SK-N-MC (cell line): ENCODE results near the gene EVI5L.

Experiments
- DNase-seq: peaks from one replicate; pipeline ENCODE4 v3.0.0-alpha.2; 2011; ENCODE audit warnings: low read depth, low spot score
- H3K27ac ChIP-seq: fragments of 200-600 bp; sonication (generic); 2 replicates; pipeline ENCODE4 v1.5.1; 2016; ENCODE audit warnings: mixed run types
- H3K36me3 ChIP-seq: fragments of 200-600 bp; sonication (generic); 2 replicates; pipeline ENCODE4 v1.6.1; 2017; ENCODE audit warnings: antibody characterized with exemption, low read length, mixed read lengths; ENCODE audit not compliant: insufficient read depth
- H3K4me3 ChIP-seq: fragments of 200-600 bp; sonication (generic); 2 replicates; pipeline ENCODE4 v1.5.1; 2016
- H3K9ac ChIP-seq: fragments of 200-600 bp; sonication (generic); 2 replicates; pipeline ENCODE4 v1.8.0; 2017; ENCODE audit warnings: mixed run types, mixed read lengths; ENCODE audit not compliant: insufficient read length
- H3K9me3 ChIP-seq: fragments of 200-600 bp; sonication (generic); 2 replicates; pipeline ENCODE4 v1.6.1; 2017; ENCODE audit warnings: low read depth, mild to moderate bottlenecking, antibody characterized with exemption, low read length, moderate library complexity, mixed read lengths
- EZH2 ChIP-seq: fragments of 200-600 bp; sonication (generic); IDR thresholded peaks from one replicate; pipeline ENCODE4 v1.6.1; 2017; ENCODE audit warnings: antibody characterized with exemption
- FOXP2 ChIP-seq: optimal IDR thresholded peaks from 2 replicates; pipeline ENCODE3; 2011; ENCODE audit warnings: mild to moderate bottlenecking, moderate library complexity; ENCODE audit not compliant: insufficient read depth; ENCODE audit errors: extremely low read length, control extremely low read depth
- POLR2AphosphoS5 ChIP-seq: IDR thresholded peaks from 2 replicates; pipeline ENCODE4 v1.6.1; 2012; ENCODE audit warnings: mild to moderate bottlenecking, low read depth, low read length, borderline replicate concordance

Gene EVI5L

GRCh38 chr19:7911508-7912143, 81.6 kb downstream of the EVI5L start:
- no peak for TF ChIP-seq POLR2AphosphoS5
- TF ChIP-seq FOXP2: no peak
- no peak for TF ChIP-seq EZH2
- peaks cover 22% of the 10 kb centered on the region; the same call in 1 of the 2 replicates for H3K36me3 ChIP-seq
- no peak for DNase-seq
- no peak overlapping the region for H3K27ac ChIP-seq
- no peak overlapping the region for H3K4me3 ChIP-seq
- H3K9ac ChIP-seq: no peak overlapping the region
- H3K9me3 ChIP-seq: no peaks in the 10 kb centered on the region

DNA sequence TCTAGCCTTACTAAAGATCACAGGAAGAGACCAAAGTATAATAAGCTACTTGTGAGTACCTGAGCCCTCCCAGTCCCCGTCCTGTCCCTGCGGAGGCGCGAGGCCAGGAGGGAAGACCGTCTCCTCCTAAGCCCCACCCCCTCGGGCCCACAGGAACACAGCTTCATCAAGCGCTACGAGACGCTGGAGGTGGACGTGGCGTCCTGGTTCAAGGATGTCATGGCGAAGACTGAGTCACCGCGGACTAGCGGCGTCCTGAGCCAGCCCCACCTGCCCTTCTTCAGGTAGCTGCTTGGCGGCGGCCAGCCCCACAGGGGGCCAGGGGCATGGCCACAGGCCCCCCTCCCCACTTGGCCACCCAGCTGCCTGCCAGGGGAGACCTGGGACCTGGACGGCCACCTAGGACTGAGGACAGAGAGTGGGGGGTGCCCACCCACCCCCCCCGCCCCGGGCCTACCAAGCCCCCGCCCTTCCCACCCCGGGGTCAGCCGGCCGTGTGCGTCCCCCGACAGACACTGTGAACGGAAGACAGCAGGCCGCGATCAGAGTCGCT, 82.2 kb downstream of the EVI5L start:
- no peak for DNase-seq
- TF ChIP-seq POLR2AphosphoS5 (no peak), EZH2 (no peak), FOXP2 (no peak)
- peaks cover 22% of the 10 kb centered on the region; the same call in 1 of the 2 replicates for H3K36me3 ChIP-seq

DNA sequence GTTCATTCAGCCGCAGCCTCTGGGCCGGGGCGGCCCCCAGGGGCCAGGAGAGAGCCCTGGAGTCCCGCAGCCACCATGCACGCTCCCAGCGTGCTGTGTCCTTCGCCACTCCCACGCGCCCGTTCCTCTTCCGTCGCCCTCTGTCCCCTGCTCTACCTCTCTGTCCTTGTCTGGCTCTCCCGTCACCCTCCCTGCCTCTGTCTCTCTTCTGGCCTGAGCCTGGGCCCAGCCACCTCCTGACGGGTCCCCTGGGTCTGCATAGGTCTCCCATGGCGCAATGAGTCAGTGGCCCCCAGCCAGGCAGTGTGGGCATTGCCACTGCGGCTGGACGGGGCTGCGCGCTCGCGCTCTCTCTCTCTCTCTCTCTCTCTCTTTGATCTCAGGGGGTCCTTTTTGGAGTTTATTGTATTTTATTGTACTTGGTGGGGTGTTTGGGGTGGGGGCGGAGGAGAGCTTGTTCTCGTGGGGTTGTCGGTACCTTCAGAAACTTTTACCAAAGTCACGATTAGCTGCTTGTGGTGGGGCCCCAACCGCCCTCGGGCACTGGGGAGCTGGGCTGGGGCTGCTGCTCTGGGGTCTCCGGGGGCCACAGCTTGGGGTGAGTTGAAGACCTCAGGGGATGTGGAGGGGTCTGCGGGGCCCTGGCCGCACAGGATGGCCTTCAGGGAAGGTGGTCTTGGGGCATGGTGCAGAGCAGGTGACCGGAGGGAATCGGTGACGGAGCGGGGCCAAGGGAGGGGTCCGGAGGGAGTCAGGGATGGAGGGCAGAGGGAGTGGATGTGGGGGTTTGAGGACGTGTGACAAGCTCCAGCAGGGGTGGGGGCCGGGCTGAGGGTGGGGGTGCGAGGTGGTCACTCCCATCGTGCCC, 82.9 kb downstream of the EVI5L start:
- H3K36me3 ChIP-seq: peaks cover 22% of the 10 kb centered on the region; the same call in 1 of the 2 replicates
- no peak for TF ChIP-seq POLR2AphosphoS5
- TF ChIP-seq EZH2: no peak
- TF ChIP-seq FOXP2: no peak
- H3K9me3 ChIP-seq: no peaks in the 10 kb centered on the region
- no peak overlapping the region for H3K9ac ChIP-seq
- no peak overlapping the region for H3K27ac ChIP-seq
- no peak for DNase-seq
- no peak overlapping the region for H3K4me3 ChIP-seq

More for the DNA sequence above, 82.2 kb downstream of the EVI5L start:
- Histone ChIP-seq H3K27ac (no peak overlapping the region), H3K9ac (no peak overlapping the region), H3K4me3 (no peak overlapping the region), H3K9me3 (no peaks in the 10 kb centered on the region)

GRCh38 chr19:7913652-7914051, 83.6 kb downstream of the EVI5L start:
- Histone ChIP-seq H3K9ac (no peak overlapping the region), H3K27ac (no peak overlapping the region), H3K9me3 (no peaks in the 10 kb centered on the region), H3K4me3 (no peak overlapping the region), H3K36me3 (peaks cover 22% of the 10 kb centered on the region; the same call in 1 of the 2 replicates)
- no peak for DNase-seq
- TF ChIP-seq EZH2: no peak
- TF ChIP-seq FOXP2: no peak

- H3K36me3 ChIP-seq: peaks cover 22% of the 10 kb centered on the region; the same call in 1 of the 2 replicates
- DNase-seq: no peak
These were observed 84.1 kb downstream of the EVI5L start for GRCh38 chr19:7914099-7914498.

More at GRCh38 chr19:7914099-7914498, 84.1 kb downstream of the EVI5L start:
- Histone ChIP-seq H3K27ac (no peak overlapping the region), H3K4me3 (no peak overlapping the region), H3K9ac (no peak overlapping the region), H3K9me3 (no peaks in the 10 kb centered on the region)
- TF ChIP-seq POLR2AphosphoS5 (no peak), FOXP2 (no peak), EZH2 (no peak)
